Activated CD8-positive, alpha-beta memory T cell treated with anti-CD3 and anti-CD28 coated beads, Interleukin-2, amount 50 U/mL, for 4 hours (primary cell): ENCODE results near the gene TPCN1.

Experiments used
- DNase-seq: peaks from one replicate; pipeline ENCODE4 v3.0.0-alpha.2; 2020

The TPCN1 gene

GRCh38 chr12:113347107-113347506 lies 125.8 kb downstream of the TPCN1 start:
- DNase-seq = no peak

GRCh38 chr12:113347892-113348291 lies 126.6 kb downstream of the TPCN1 start:
- DNase-seq = no peak
